Measurements from ENCODE around the gene TNRC6A.

TNRC6A gene

GRCh38 chr16:24776501-24777220 lies 47.2 kb downstream of the TNRC6A start:
- no peak for TF ChIP-seq LEF1 (IDR thresholded peaks at IDR 0.05; ENCODE audit: borderline replicate concordance)
- no peak for TF ChIP-seq CTBP1 (IDR thresholded peaks at IDR 0.05; ENCODE audit: borderline replicate concordance)
- TF ChIP-seq PKNOX1 (IDR thresholded peaks at IDR 0.05): no peak
- TF ChIP-seq SP1 (IDR thresholded peaks at IDR 0.05): no peak
- no peak for TF ChIP-seq L3MBTL2 (conservative IDR thresholded peaks at IDR 0.05)
- TF ChIP-seq FOXA1 (IDR thresholded peaks at IDR 0.05): no peak
- no peak for TF ChIP-seq FOXM1 (IDR thresholded peaks at IDR 0.05; ENCODE audit: borderline replicate concordance)
- TF ChIP-seq BHLHE40 (IDR thresholded peaks at IDR 0.05; ENCODE audit: borderline replicate concordance): no peak
- TF ChIP-seq HDGF (IDR thresholded peaks at IDR 0.05; ENCODE audit: borderline replicate concordance): no peak
- TF ChIP-seq ZNF384 (IDR thresholded peaks at IDR 0.05): no peak
- no peak for TF ChIP-seq ELF4 (IDR thresholded peaks at IDR 0.05)
- no peak for TF ChIP-seq NFRKB (IDR thresholded peaks at IDR 0.05)
- no peak for TF ChIP-seq TARDBP (IDR thresholded peaks at IDR 0.05)
- TF ChIP-seq SUZ12 (IDR thresholded peaks at IDR 0.05): no peak
- TF ChIP-seq ARNT (IDR thresholded peaks at IDR 0.05): no peak
- TF ChIP-seq FOXK2 (IDR thresholded peaks at IDR 0.05): no peak
- POLR2A ChIA-PET: no interaction called here
- CTCF ChIA-PET: no interaction called here
- DNase-seq (ENCODE audit: extremely low spot score): no peak

- POLR2A ChIA-PET: no interaction called here
- TF ChIP-seq FOXM1 (IDR thresholded peaks at IDR 0.05; ENCODE audit: borderline replicate concordance) (no peak), LEF1 (IDR thresholded peaks at IDR 0.05; ENCODE audit: borderline replicate concordance) (no peak), CTBP1 (IDR thresholded peaks at IDR 0.05; ENCODE audit: borderline replicate concordance) (no peak), SP1 (IDR thresholded peaks at IDR 0.05) (no peak), FOXK2 (IDR thresholded peaks at IDR 0.05) (no peak), SUZ12 (IDR thresholded peaks at IDR 0.05) (no peak), TARDBP (IDR thresholded peaks at IDR 0.05) (no peak), PKNOX1 (IDR thresholded peaks at IDR 0.05) (no peak), FOXA1 (IDR thresholded peaks at IDR 0.05) (no peak), L3MBTL2 (conservative IDR thresholded peaks at IDR 0.05) (no peak), HDGF (IDR thresholded peaks at IDR 0.05; ENCODE audit: borderline replicate concordance) (no peak), ARNT (IDR thresholded peaks at IDR 0.05) (no peak), BHLHE40 (IDR thresholded peaks at IDR 0.05; ENCODE audit: borderline replicate concordance) (no peak), NFRKB (IDR thresholded peaks at IDR 0.05) (no peak), ZNF384 (IDR thresholded peaks at IDR 0.05) (no peak), ELF4 (IDR thresholded peaks at IDR 0.05) (no peak)
- DNase-seq (ENCODE audit: extremely low spot score): no peak
- CTCF ChIA-PET: no interaction called here
These were observed 49.2 kb downstream of the TNRC6A start for GRCh38 chr16:24778671-24779070.

- POLR2A ChIA-PET: no interaction called here
- no peak for DNase-seq (ENCODE audit: extremely low spot score)
- TF ChIP-seq ELF4 (IDR thresholded peaks at IDR 0.05) (no peak), PKNOX1 (IDR thresholded peaks at IDR 0.05) (no peak), FOXM1 (IDR thresholded peaks at IDR 0.05; ENCODE audit: borderline replicate concordance) (no peak), ARNT (IDR thresholded peaks at IDR 0.05) (no peak), ZNF384 (IDR thresholded peaks at IDR 0.05) (no peak), FOXK2 (IDR thresholded peaks at IDR 0.05) (no peak), BHLHE40 (IDR thresholded peaks at IDR 0.05; ENCODE audit: borderline replicate concordance) (no peak)
- CTCF ChIA-PET: no interaction called here
These were observed 51.8 kb downstream of the TNRC6A start for GRCh38 chr16:24781256-24781655.

- POLR2A ChIA-PET: no interaction called here
- DNase-seq (ENCODE audit: extremely low spot score): no peak
- CTCF ChIA-PET: interaction anchor here (1.3 kb wide), 1 partner anchor 11 kb away, joined by 3 read pairs; no protein-coding TSS in a partner anchor
- TF ChIP-seq ELF4 (IDR thresholded peaks at IDR 0.05) (no peak), FOXM1 (IDR thresholded peaks at IDR 0.05; ENCODE audit: borderline replicate concordance) (no peak), LEF1 (IDR thresholded peaks at IDR 0.05; ENCODE audit: borderline replicate concordance) (no peak), CTBP1 (IDR thresholded peaks at IDR 0.05; ENCODE audit: borderline replicate concordance) (no peak), PKNOX1 (IDR thresholded peaks at IDR 0.05) (no peak), BHLHE40 (IDR thresholded peaks at IDR 0.05; ENCODE audit: borderline replicate concordance) (no peak), ARNT (IDR thresholded peaks at IDR 0.05) (no peak)
These were observed 54.7 kb downstream of the TNRC6A start for GRCh38 chr16:24784121-24784520.

- ChIA-PET CTCF (no interaction called here), POLR2A (no interaction called here)
- TF ChIP-seq SUZ12 (IDR thresholded peaks at IDR 0.05) (no peak), FOXM1 (IDR thresholded peaks at IDR 0.05; ENCODE audit: borderline replicate concordance) (no peak), NFRKB (IDR thresholded peaks at IDR 0.05) (no peak), SP1 (IDR thresholded peaks at IDR 0.05) (no peak), LEF1 (IDR thresholded peaks at IDR 0.05; ENCODE audit: borderline replicate concordance) (no peak), HDGF (IDR thresholded peaks at IDR 0.05; ENCODE audit: borderline replicate concordance) (no peak), FOXK2 (IDR thresholded peaks at IDR 0.05) (no peak), CTBP1 (IDR thresholded peaks at IDR 0.05; ENCODE audit: borderline replicate concordance) (no peak), BHLHE40 (IDR thresholded peaks at IDR 0.05; ENCODE audit: borderline replicate concordance) (no peak)
- DNase-seq (ENCODE audit: extremely low spot score): no peak
These were observed 60.4 kb downstream of the TNRC6A start for GRCh38 chr16:24789881-24790280.
